DND-41 (cell line): ENCODE data around the gene SDCCAG8.

Experiments used
- ATAC-seq: fragments of 200-7000 bp; cut with Tn5 transposase; 3 replicates; pipeline ENCODE4 v1.9.1; 2021; ENCODE audit warnings: low read depth; ENCODE audit not compliant: insufficient read depth
- DNase-seq: peaks from one replicate; pipeline ENCODE4 v3.0.0-alpha.2; 2020
- H2AFZ ChIP-seq: 2 replicates; pipeline ENCODE4 v1.6.0; 2012; ENCODE audit warnings: low read depth, low read length
- H3K27ac ChIP-seq: 2 replicates; pipeline ENCODE4 v1.5.1; 2012; ENCODE audit warnings: low read length, inconsistent platforms
- H3K27me3 ChIP-seq: fragments of 200-600 bp; sonication (generic); 2 replicates; pipeline ENCODE4 v1.6.0; 2012; ENCODE audit warnings: low read length, mild to moderate bottlenecking, inconsistent platforms; ENCODE audit not compliant: insufficient read depth, poor library complexity
- H3K36me3 ChIP-seq: 2 replicates; pipeline ENCODE4 v1.5.1; 2012; ENCODE audit warnings: low read length, inconsistent platforms; ENCODE audit not compliant: insufficient read depth
- H3K4me1 ChIP-seq: 2 replicates; pipeline ENCODE4 v1.5.1; 2012; ENCODE audit warnings: mild to moderate bottlenecking, low read length; ENCODE audit not compliant: insufficient read depth
- H3K4me2 ChIP-seq: 2 replicates; pipeline ENCODE4 v1.6.0; 2012; ENCODE audit warnings: mild to moderate bottlenecking, moderate library complexity, low read length, inconsistent platforms; ENCODE audit not compliant: insufficient read depth
- H3K4me3 ChIP-seq, 2 experiments: fragments of 200-600 bp in 1 of 2; shearing (Covaris generic) in 1 of 2; 2 replicates each; pipeline ENCODE4 v1.5.1; 2012 to 2016; ENCODE audit warnings: inconsistent platforms in 2 of 2, low read length in 2 of 2, mild to moderate bottlenecking in 2 of 2, low read depth in 1 of 2, moderate library complexity in 1 of 2
- H3K79me2 ChIP-seq: 2 replicates; pipeline ENCODE4 v1.6.0; 2012; ENCODE audit warnings: low read length, inconsistent platforms; ENCODE audit not compliant: insufficient read depth
- H3K9ac ChIP-seq: 2 replicates; pipeline ENCODE4 v1.6.0; 2012; ENCODE audit warnings: low read depth, mild to moderate bottlenecking, inconsistent platforms, low read length, moderate library complexity
- H3K9me3 ChIP-seq: 2 replicates; pipeline ENCODE4 v1.5.1; 2012; ENCODE audit warnings: low read length, moderate library complexity, mild to moderate bottlenecking, inconsistent platforms; ENCODE audit not compliant: insufficient read depth, severe bottlenecking
- H4K20me1 ChIP-seq: 2 replicates; pipeline ENCODE4 v1.6.0; 2012; ENCODE audit warnings: low read length; ENCODE audit not compliant: insufficient read depth
- CTCF ChIP-seq: IDR thresholded peaks from 2 replicates; pipeline ENCODE4 v1.5.1; 2012; ENCODE audit warnings: borderline replicate concordance, low read length, moderate library complexity, mild to moderate bottlenecking; ENCODE audit not compliant: poor library complexity, severe bottlenecking; ENCODE audit errors: extremely low read depth
- EZH2 ChIP-seq: IDR thresholded peaks from 3 replicates; pipeline ENCODE4 v1.6.1; 2012; ENCODE audit warnings: borderline replicate concordance, low read depth, mild to moderate bottlenecking, moderate library complexity, low read length, inconsistent platforms; ENCODE audit not compliant: severe bottlenecking

The SDCCAG8 gene

DNA sequence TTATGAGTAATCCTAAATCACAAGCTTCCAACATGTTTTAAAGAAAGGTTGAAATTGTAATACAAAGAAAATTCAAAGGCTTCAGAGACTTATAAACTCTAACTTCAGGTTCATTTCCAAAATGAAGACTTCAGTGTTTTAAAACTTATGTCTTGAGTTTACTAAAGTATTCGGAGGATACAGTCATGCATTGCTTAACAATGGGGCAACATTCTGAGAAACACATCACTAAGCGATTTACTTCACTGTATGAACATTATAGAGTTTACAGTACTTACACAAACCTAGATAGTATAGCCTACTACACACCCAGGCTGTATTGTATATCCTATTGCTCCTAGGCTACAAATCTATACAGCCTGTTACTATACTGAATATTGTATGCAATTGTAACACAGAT lies 39.1 kb upstream of the SDCCAG8 start:
- Histone ChIP-seq H3K4me1 (no peaks in the 10 kb centered on the region), H3K27me3 (no peaks in the 10 kb centered on the region), H3K36me3 (peaks cover 60% of the 10 kb centered on the region), H4K20me1 (peaks cover 3% of the 10 kb centered on the region; the same call in 1 of the 2 replicates), H3K27ac (no peak overlapping the region), H3K9me3 (no peaks in the 10 kb centered on the region), H2AFZ (no peak overlapping the region), H3K4me2 (no peak overlapping the region), H3K4me3 (no peak overlapping the region), H3K79me2 (peaks cover 28% of the 10 kb centered on the region), H3K9ac (no peak overlapping the region)
- no peak for TF ChIP-seq EZH2
- no peak for TF ChIP-seq CTCF
- ATAC-seq, result no peak
- no peak for DNase-seq

DNA sequence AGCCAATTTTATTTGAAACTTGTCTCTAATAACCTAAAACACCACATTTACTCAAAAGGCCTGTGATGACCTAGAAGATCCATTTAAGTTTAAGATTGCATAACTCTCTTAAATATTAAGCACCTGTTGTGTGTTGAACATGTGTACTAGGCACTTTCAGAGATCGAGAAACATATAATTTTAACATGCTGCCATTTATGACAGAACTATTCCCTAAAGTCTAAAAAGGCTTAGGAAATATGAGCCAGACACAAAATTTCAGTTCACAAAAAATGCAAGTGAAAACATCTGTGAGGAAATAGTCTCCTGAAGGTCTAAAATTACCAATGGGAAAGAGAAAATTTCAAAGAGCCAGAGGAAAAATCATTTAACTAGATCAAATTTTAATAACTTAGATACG lies 38.5 kb upstream of the SDCCAG8 start:
- no peaks in the 10 kb centered on the region for H3K4me1 ChIP-seq
- H3K36me3 ChIP-seq, result peaks cover 63% of the 10 kb centered on the region
- H3K79me2 ChIP-seq, result peaks cover 29% of the 10 kb centered on the region

DNA sequence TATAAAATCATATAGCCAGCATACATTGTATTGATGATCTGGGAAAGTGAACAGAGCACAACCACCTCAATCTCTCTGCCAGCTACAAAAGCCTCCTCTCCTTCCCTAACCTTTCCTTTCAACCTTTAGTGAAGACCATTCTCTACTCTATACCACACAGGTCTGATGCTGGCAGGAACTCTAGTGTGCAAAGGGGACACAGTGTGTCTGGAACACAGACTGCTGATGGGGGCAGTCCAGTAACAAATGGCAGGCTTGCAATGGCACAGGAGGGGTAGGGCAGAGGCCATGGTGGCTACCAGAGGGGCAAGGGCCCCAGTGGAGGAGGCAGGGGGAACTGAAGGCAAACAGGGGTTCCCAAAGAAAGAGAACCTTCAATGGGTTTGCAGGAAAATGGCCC lies 37.8 kb upstream of the SDCCAG8 start:
- no peak overlapping the region for H3K9ac ChIP-seq
- no peak overlapping the region for H2AFZ ChIP-seq
- no peak overlapping the region for H3K4me3 ChIP-seq
- no peak overlapping the region for H3K27ac ChIP-seq
- peaks cover 32% of the 10 kb centered on the region for H3K79me2 ChIP-seq
- H3K4me2 ChIP-seq, result no peak overlapping the region
- no peaks in the 10 kb centered on the region for H3K4me1 ChIP-seq
- no peaks in the 10 kb centered on the region for H3K27me3 ChIP-seq
- DNase-seq (no peak), ATAC-seq (no peak)
- no peaks in the 10 kb centered on the region for H3K9me3 ChIP-seq
- peaks cover 66% of the 10 kb centered on the region for H3K36me3 ChIP-seq
- no peak for TF ChIP-seq CTCF
- no peak for TF ChIP-seq EZH2
- peaks cover 3% of the 10 kb centered on the region; the same call in 1 of the 2 replicates for H4K20me1 ChIP-seq

More for the DNA sequence above, 38.5 kb upstream of the SDCCAG8 start:
- DNase-seq (no peak), ATAC-seq (no peak)
- H3K27ac ChIP-seq, result no peak overlapping the region
- no peaks in the 10 kb centered on the region for H3K27me3 ChIP-seq
- no peak overlapping the region for H2AFZ ChIP-seq
- H3K4me2 ChIP-seq, result no peak overlapping the region
- TF ChIP-seq EZH2 (no peak), CTCF (no peak)
- no peak overlapping the region for H3K4me3 ChIP-seq
- H3K9me3 ChIP-seq, result no peaks in the 10 kb centered on the region
- no peak overlapping the region for H3K9ac ChIP-seq
- H4K20me1 ChIP-seq, result peaks cover 3% of the 10 kb centered on the region; the same call in 1 of the 2 replicates

GRCh38 chr1:243227622-243228021 lies 28.2 kb upstream of the SDCCAG8 start:
- no peak for TF ChIP-seq EZH2
- TF ChIP-seq CTCF, result no peak
- no peak overlapping the region for H3K9ac ChIP-seq
- no peaks in the 10 kb centered on the region for H3K27me3 ChIP-seq
- H3K4me3 ChIP-seq, result no peak overlapping the region
- H3K4me2 ChIP-seq, result no peak overlapping the region
- peaks cover 45% of the 10 kb centered on the region for H3K36me3 ChIP-seq
- H3K9me3 ChIP-seq, result peaks cover 33% of the 10 kb centered on the region
- ATAC-seq (no peak), DNase-seq (no peak)
- no peak overlapping the region for H2AFZ ChIP-seq
- peaks cover 14% of the 10 kb centered on the region; the same call in 1 of the 2 replicates for H4K20me1 ChIP-seq
- no peaks in the 10 kb centered on the region for H3K4me1 ChIP-seq
- no peak overlapping the region for H3K27ac ChIP-seq
- H3K79me2 ChIP-seq, result peaks cover 80% of the 10 kb centered on the region
